ENCODE results near the gene PARP16.
A peak's percentile ranks its signal among the peaks of the same experiment; 100 is the strongest.

PARP16 gene

DNA sequence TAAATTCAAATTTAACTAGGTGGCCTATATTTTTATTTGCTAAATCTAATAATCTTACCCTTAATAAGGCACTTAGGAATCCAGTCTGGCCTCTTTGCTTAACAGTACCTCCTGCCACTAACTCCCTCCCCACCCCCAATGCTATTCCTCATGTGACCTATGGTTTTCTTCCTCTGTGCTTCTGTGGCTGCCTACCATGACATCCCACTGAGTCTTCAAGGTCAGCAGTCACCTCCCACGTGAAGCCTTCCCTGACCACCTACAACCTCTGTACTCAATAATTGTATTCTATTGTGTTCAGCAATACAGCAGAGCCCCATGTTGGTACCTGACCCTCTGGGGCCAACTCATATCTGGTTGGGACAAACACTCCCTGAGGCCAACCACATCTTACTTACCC is 9.7 kb downstream of the PARP16 start:
- Histone ChIP-seq H2AFZ (ENCODE audit: low read length) (no peak overlapping the region), H3K4me3 (ENCODE audit: low read length, poor library complexity, severe bottlenecking) (no peak overlapping the region), H3K9me3 (ENCODE audit: insufficient read depth, low read depth, low read length) (no peaks in the 10 kb centered on the region), H3K4me2 (ENCODE audit: low read depth, low read length, poor library complexity, severe bottlenecking) (no peak overlapping the region), H3K27me3 (ENCODE audit: insufficient read depth, low read length, poor library complexity, severe bottlenecking) (no peaks in the 10 kb centered on the region), H3K36me3 (ENCODE audit: insufficient read depth, low read length) (no peaks in the 10 kb centered on the region; the same call in none of the 2 replicates), H3K9ac (ENCODE audit: low read depth, low read length, poor library complexity, severe bottlenecking) (no peak overlapping the region), H4K20me1 (ENCODE audit: insufficient read depth, low read length, poor library complexity, severe bottlenecking) (peaks cover 4% of the 10 kb centered on the region), H3K9me2 (replicated peaks; ENCODE audit: low read depth, low read length) (no peaks in the 10 kb centered on the region), H3F3A (ENCODE audit: low read depth) (peaks cover 5% of the 10 kb centered on the region; the same call in 1 of the 2 replicates), H3K79me2 (ENCODE audit: insufficient read depth, low read length) (peaks cover 68% of the 10 kb centered on the region), H3K4me1 (ENCODE audit: insufficient read depth, low read length, poor library complexity, severe bottlenecking) (peaks cover 31% of the 10 kb centered on the region)
- TF ChIP-seq, protein P1, sequence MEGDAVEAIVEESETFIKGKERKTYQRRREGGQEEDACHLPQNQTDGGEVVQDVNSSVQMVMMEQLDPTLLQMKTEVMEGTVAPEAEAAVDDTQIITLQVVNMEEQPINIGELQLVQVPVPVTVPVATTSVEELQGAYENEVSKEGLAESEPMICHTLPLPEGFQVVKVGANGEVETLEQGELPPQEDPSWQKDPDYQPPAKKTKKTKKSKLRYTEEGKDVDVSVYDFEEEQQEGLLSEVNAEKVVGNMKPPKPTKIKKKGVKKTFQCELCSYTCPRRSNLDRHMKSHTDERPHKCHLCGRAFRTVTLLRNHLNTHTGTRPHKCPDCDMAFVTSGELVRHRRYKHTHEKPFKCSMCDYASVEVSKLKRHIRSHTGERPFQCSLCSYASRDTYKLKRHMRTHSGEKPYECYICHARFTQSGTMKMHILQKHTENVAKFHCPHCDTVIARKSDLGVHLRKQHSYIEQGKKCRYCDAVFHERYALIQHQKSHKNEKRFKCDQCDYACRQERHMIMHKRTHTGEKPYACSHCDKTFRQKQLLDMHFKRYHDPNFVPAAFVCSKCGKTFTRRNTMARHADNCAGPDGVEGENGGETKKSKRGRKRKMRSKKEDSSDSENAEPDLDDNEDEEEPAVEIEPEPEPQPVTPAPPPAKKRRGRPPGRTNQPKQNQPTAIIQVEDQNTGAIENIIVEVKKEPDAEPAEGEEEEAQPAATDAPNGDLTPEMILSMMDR (conservative IDR thresholded peaks at IDR 0.05; ENCODE audit: low read length): no peak
- no peak for TF ChIP-seq EZH2phosphoT487 (IDR thresholded peaks at IDR 0.05; ENCODE audit: borderline replicate concordance)

- Histone ChIP-seq H3K4me1 (ENCODE audit: insufficient read depth, low read length, poor library complexity, severe bottlenecking) (peaks cover 31% of the 10 kb centered on the region), H3K27me3 (ENCODE audit: insufficient read depth, low read length, poor library complexity, severe bottlenecking) (no peaks in the 10 kb centered on the region), H3K4me2 (ENCODE audit: low read depth, low read length, poor library complexity, severe bottlenecking) (peak overlapping the region; percentile 59), H3K4me3 (ENCODE audit: low read length, poor library complexity, severe bottlenecking) (no peak overlapping the region), H3K9ac (ENCODE audit: low read depth, low read length, poor library complexity, severe bottlenecking) (no peak overlapping the region), H3K9me2 (replicated peaks; ENCODE audit: low read depth, low read length) (no peaks in the 10 kb centered on the region), H2AFZ (ENCODE audit: low read length) (no peak overlapping the region), H4K20me1 (ENCODE audit: insufficient read depth, low read length, poor library complexity, severe bottlenecking) (peaks cover 4% of the 10 kb centered on the region), H3K79me2 (ENCODE audit: insufficient read depth, low read length) (peaks cover 61% of the 10 kb centered on the region), H3K9me3 (ENCODE audit: insufficient read depth, low read depth, low read length) (no peaks in the 10 kb centered on the region), H3F3A (ENCODE audit: low read depth) (peaks cover 5% of the 10 kb centered on the region; the same call in 1 of the 2 replicates), H3K36me3 (ENCODE audit: insufficient read depth, low read length) (peaks cover 2% of the 10 kb centered on the region)
- no peak for TF ChIP-seq EZH2phosphoT487 (IDR thresholded peaks at IDR 0.05; ENCODE audit: borderline replicate concordance)
- TF ChIP-seq, protein P1 (conservative IDR thresholded peaks at IDR 0.05; ENCODE audit: low read length): no peak
Measured at GRCh38 chr15:65275728-65276126, 11.0 kb downstream of the PARP16 start.

- H3F3A ChIP-seq (ENCODE audit: low read depth): peaks cover 5% of the 10 kb centered on the region; the same call in 1 of the 2 replicates
- H4K20me1 ChIP-seq (ENCODE audit: insufficient read depth, low read length, poor library complexity, severe bottlenecking): peaks cover 4% of the 10 kb centered on the region
- no peak overlapping the region for H3K9ac ChIP-seq (ENCODE audit: low read depth, low read length, poor library complexity, severe bottlenecking)
- H3K9me3 ChIP-seq (ENCODE audit: insufficient read depth, low read depth, low read length): no peaks in the 10 kb centered on the region
- peaks cover 7% of the 10 kb centered on the region for H3K36me3 ChIP-seq (ENCODE audit: insufficient read depth, low read length)
- no peaks in the 10 kb centered on the region for H3K27me3 ChIP-seq (ENCODE audit: insufficient read depth, low read length, poor library complexity, severe bottlenecking)
- H3K9me2 ChIP-seq (replicated peaks; ENCODE audit: low read depth, low read length): no peaks in the 10 kb centered on the region
- peaks cover 31% of the 10 kb centered on the region for H3K4me1 ChIP-seq (ENCODE audit: insufficient read depth, low read length, poor library complexity, severe bottlenecking)
- TF ChIP-seq, protein P1 (conservative IDR thresholded peaks at IDR 0.05; ENCODE audit: low read length): no peak
- no peak for TF ChIP-seq EZH2phosphoT487 (IDR thresholded peaks at IDR 0.05; ENCODE audit: borderline replicate concordance)
- H3K4me3 ChIP-seq (ENCODE audit: low read length, poor library complexity, severe bottlenecking): no peak overlapping the region
- peak overlapping the region; percentile 59 for H3K4me2 ChIP-seq (ENCODE audit: low read depth, low read length, poor library complexity, severe bottlenecking)
- H3K79me2 ChIP-seq (ENCODE audit: insufficient read depth, low read length): peaks cover 58% of the 10 kb centered on the region
- H2AFZ ChIP-seq (ENCODE audit: low read length): no peak overlapping the region
Measured at GRCh38 chr15:65275104-65275727, 11.5 kb downstream of the PARP16 start.

Measured in Loucy (cell line).